Fibroblast of lung (primary cell): ENCODE results near the gene GPX2. TPM values are rescaled to one million over a fixed set of nuclear protein-coding genes. Genes with fewer than 3 reads are reported as not detected.

Experiments
- DNase-seq, 2 donors: peaks; one replicate each; pipeline versions ENCODE4 v3.0.0 to v3.0.0-alpha.2; 2010; ENCODE audit warnings: low read depth in 2 of 2
- H2AFZ ChIP-seq: 2 replicates; pipeline ENCODE4 v1.5.1; 2012; ENCODE audit warnings: low read length, control low read depth, inconsistent platforms
- H3K27ac ChIP-seq: 2 replicates; pipeline ENCODE4 v1.5.1; 2011; ENCODE audit warnings: low read length, control low read depth; ENCODE audit not compliant: insufficient read depth
- H3K27me3 ChIP-seq: 2 replicates; pipeline ENCODE4 v1.5.1; 2011; ENCODE audit warnings: mild to moderate bottlenecking, low read length; ENCODE audit not compliant: control insufficient read depth, insufficient read depth
- H3K36me3 ChIP-seq: 2 replicates; pipeline ENCODE4 v1.5.1; 2011; ENCODE audit warnings: low read length; ENCODE audit not compliant: control insufficient read depth, insufficient read depth
- H3K4me1 ChIP-seq: 2 replicates; pipeline ENCODE4 v1.5.1; 2011; ENCODE audit warnings: low read length; ENCODE audit not compliant: control insufficient read depth, insufficient read depth; ENCODE audit errors: extremely low read depth
- H3K4me2 ChIP-seq: 2 replicates; pipeline ENCODE4 v1.5.1; 2011; ENCODE audit warnings: low read length, control low read depth; ENCODE audit not compliant: insufficient read depth; ENCODE audit errors: extremely low read depth
- H3K4me3 ChIP-seq, 4 experiments: fragments of 200-600 bp in 1 of 4; sonication (generic) in 1 of 4; replicated peaks in 1 of 4; 2 replicates each; pipeline ENCODE4 v1.5.1; 2011 to 2016; ENCODE audit warnings: low read length in 4 of 4, low read depth in 3 of 4, mild to moderate bottlenecking in 3 of 4, control low read depth in 2 of 4, inconsistent platforms in 1 of 4, mixed read lengths in 1 of 4; ENCODE audit not compliant: insufficient read depth in 1 of 4; ENCODE audit errors: control extremely low read depth in 1 of 4
- H3K79me2 ChIP-seq: 2 replicates; pipeline ENCODE4 v1.5.1; 2012; ENCODE audit warnings: mild to moderate bottlenecking, low read length, inconsistent platforms; ENCODE audit not compliant: control insufficient read depth, insufficient read depth
- H3K9ac ChIP-seq: 2 replicates; pipeline ENCODE4 v1.5.1; 2011; ENCODE audit warnings: mild to moderate bottlenecking, low read length, control low read depth; ENCODE audit not compliant: insufficient read depth
- H3K9me3 ChIP-seq: 2 replicates; pipeline ENCODE4 v1.5.1; 2012; ENCODE audit warnings: low read depth, low read length; ENCODE audit not compliant: control insufficient read depth, insufficient read depth
- H4K20me1 ChIP-seq: 2 replicates; pipeline ENCODE4 v1.5.1; 2011; ENCODE audit warnings: low read length; ENCODE audit not compliant: control insufficient read depth, insufficient read depth; ENCODE audit errors: extremely low read depth
- CTCF ChIP-seq, 2 donors: IDR thresholded peaks in 1 of 2; conservative IDR thresholded peaks in 1 of 2; 1 replicate in 1 of 2; 2 replicates in 1 of 2; pipeline ENCODE4 v1.5.1; 2011 to 2012; ENCODE audit warnings: low read length in 2 of 2, control low read depth in 1 of 2, inconsistent platforms in 1 of 2, low read depth in 1 of 2, mild to moderate bottlenecking in 1 of 2
- EZH2 ChIP-seq: IDR thresholded peaks from 2 replicates; pipeline ENCODE4 v1.5.1; 2012; ENCODE audit warnings: low read length, control low read depth, mild to moderate bottlenecking; ENCODE audit errors: missing control alignments
- polyA plus RNA-seq, 2 donors: library from polyadenylated mRNA; depleted of rRNA in 1 of 2; stranded (reverse) in 1 of 2; unstranded in 1 of 2; fragments of >200 nt; gene quantifications; 2 replicates each; pipeline ENCODE4 v1.2.1, GENCODE V29; 2011 to 2012; ENCODE audit warnings: missing spikeins in 1 of 2
- total RNA-seq: library from RNA; depleted of rRNA; stranded (reverse); fragments of >200 nt; gene quantifications from 2 replicates; pipeline ENCODE4 v1.2.1, GENCODE V29; 2014

Gene GPX2
- total and polyA plus RNA-seq, 2 donors (not counting 1 experiment from before 2014, with no cell fraction given) = not detected

GRCh38 chr14:64963611-64964010 is 21.1 kb upstream of the GPX2 start:
- Histone ChIP-seq H3K4me1 (no peaks in the 10 kb centered on the region), H4K20me1 (no peaks in the 10 kb centered on the region), H3K4me2 (no peak overlapping the region), H3K4me3 (no peak overlapping the region), H3K79me2 (no peaks in the 10 kb centered on the region), H3K27me3 (no peaks in the 10 kb centered on the region), H3K27ac (no peak overlapping the region), H3K36me3 (no peaks in the 10 kb centered on the region), H3K9ac (no peak overlapping the region), H2AFZ (no peak overlapping the region), H3K9me3 (no peaks in the 10 kb centered on the region)
- TF ChIP-seq CTCF (conservative IDR thresholded peaks at IDR 0.05 in 1 of 2, IDR thresholded peaks at IDR 0.05 in 1 of 2; ENCODE audit: low read depth in 1 of 2, low read length in 2 of 2) (no peak), EZH2 (no peak)
- DNase-seq = no peak

GRCh38 chr14:64960762-64961276 is 18.3 kb upstream of the GPX2 start:
- Histone ChIP-seq H4K20me1 (no peaks in the 10 kb centered on the region), H3K4me3 (no peak overlapping the region), H3K36me3 (no peaks in the 10 kb centered on the region), H3K9ac (no peak overlapping the region), H3K4me1 (no peaks in the 10 kb centered on the region), H2AFZ (no peak overlapping the region), H3K9me3 (no peaks in the 10 kb centered on the region), H3K27me3 (no peaks in the 10 kb centered on the region), H3K79me2 (no peaks in the 10 kb centered on the region), H3K27ac (no peak overlapping the region), H3K4me2 (no peak overlapping the region)
- no peak for DNase-seq
- TF ChIP-seq CTCF (conservative IDR thresholded peaks at IDR 0.05 in 1 of 2, IDR thresholded peaks at IDR 0.05 in 1 of 2; ENCODE audit: low read depth in 1 of 2, low read length in 2 of 2) (no peak), EZH2 (no peak)

GRCh38 chr14:64958743-64959142 is 16.2 kb upstream of the GPX2 start:
- H3K36me3 ChIP-seq = no peaks in the 10 kb centered on the region
- no peaks in the 10 kb centered on the region for H3K9me3 ChIP-seq
- H3K79me2 ChIP-seq = no peaks in the 10 kb centered on the region
- peaks cover 1% of the 10 kb centered on the region for H4K20me1 ChIP-seq
- H3K4me1 ChIP-seq = no peaks in the 10 kb centered on the region
- no peak overlapping the region for H3K9ac ChIP-seq
- H3K4me3 ChIP-seq = no peak overlapping the region
- H2AFZ ChIP-seq = no peak overlapping the region
- DNase-seq = no peak
- TF ChIP-seq CTCF (conservative IDR thresholded peaks at IDR 0.05 in 1 of 2, IDR thresholded peaks at IDR 0.05 in 1 of 2; ENCODE audit: low read depth in 1 of 2, low read length in 2 of 2) (no peak), EZH2 (no peak)
- no peak overlapping the region for H3K4me2 ChIP-seq
- H3K27me3 ChIP-seq = no peaks in the 10 kb centered on the region
- H3K27ac ChIP-seq = no peak overlapping the region
